Calu3 (cell line): Measurements from ENCODE around the gene MAP3K14. TPM values are rescaled to one million over a fixed set of nuclear protein-coding genes. Genes with fewer than 3 reads are reported as not detected.
A peak's percentile ranks its signal among the peaks of the same experiment; 100 is the strongest.

Source experiments
- BruUV-seq: library from RNA; stranded (reverse); fragments of 400-500 nt; replicated peaks from 2 replicates; lab custom pipeline; 2021; lab: Mats Ljungman, UMichigan
- CTCF ChIA-PET: fragments of 300-600 bp; sonication (Branson Sonifier 250); formaldehyde crosslinking; loops from one replicate; lab custom pipeline; 2022; ENCODE audit warnings: antibody characterized with exemption; lab: Charles Lee
- DNase-seq: peaks from one replicate; pipeline ENCODE4 v3.0.0; 2022
- H3K27ac Mint-ChIP-seq: one replicate; pipeline ENCODE4 v1.8.0; 2022; ENCODE audit warnings: mixed read lengths; ENCODE audit not compliant: unreplicated experiment
- H3K27me3 Mint-ChIP-seq: one replicate; pipeline ENCODE4 v1.8.0; 2022; ENCODE audit warnings: mixed read lengths; ENCODE audit not compliant: unreplicated experiment
- H3K36me3 Mint-ChIP-seq: one replicate; pipeline ENCODE4 v1.8.0; 2022; ENCODE audit warnings: mild to moderate bottlenecking, moderate library complexity, mixed read lengths; ENCODE audit not compliant: insufficient read depth, unreplicated experiment
- H3K4me1 Mint-ChIP-seq: one replicate; pipeline ENCODE4 v1.8.0; 2022; ENCODE audit warnings: mild to moderate bottlenecking, low read depth, mixed read lengths; ENCODE audit not compliant: unreplicated experiment
- H3K4me3 Mint-ChIP-seq: one replicate; pipeline ENCODE4 v1.8.0; 2022; ENCODE audit warnings: mild to moderate bottlenecking, low read depth, moderate library complexity, mixed read lengths; ENCODE audit not compliant: unreplicated experiment
- H3K9me3 Mint-ChIP-seq: one replicate; pipeline ENCODE4 v1.8.0; 2022; ENCODE audit warnings: low read depth, mixed read lengths; ENCODE audit not compliant: unreplicated experiment
- intact Hi-C: fragments of 100-400 bp; cut with micrococcal nuclease; formaldehyde crosslinking; loops from one replicate; pipeline ENCODE4 v1.10.0; 2022; ENCODE audit not compliant: unreplicated experiment
- total RNA-seq: library from RNA; stranded (reverse); gene quantifications from 2 replicates; pipeline ENCODE4 v1.2.3, GENCODE V29; 2022
- TF ChIP-seq, protein P1 (sequence below): fragments of 200-600 bp; IDR thresholded peaks from one replicate; pipeline ENCODE4 v1.8.0; 2022; ENCODE audit warnings: antibody characterized with exemption; ENCODE audit not compliant: unreplicated experiment

Gene MAP3K14
- total RNA-seq, 1 experiment from 2014 or later, result 26.7 TPM

DNA sequence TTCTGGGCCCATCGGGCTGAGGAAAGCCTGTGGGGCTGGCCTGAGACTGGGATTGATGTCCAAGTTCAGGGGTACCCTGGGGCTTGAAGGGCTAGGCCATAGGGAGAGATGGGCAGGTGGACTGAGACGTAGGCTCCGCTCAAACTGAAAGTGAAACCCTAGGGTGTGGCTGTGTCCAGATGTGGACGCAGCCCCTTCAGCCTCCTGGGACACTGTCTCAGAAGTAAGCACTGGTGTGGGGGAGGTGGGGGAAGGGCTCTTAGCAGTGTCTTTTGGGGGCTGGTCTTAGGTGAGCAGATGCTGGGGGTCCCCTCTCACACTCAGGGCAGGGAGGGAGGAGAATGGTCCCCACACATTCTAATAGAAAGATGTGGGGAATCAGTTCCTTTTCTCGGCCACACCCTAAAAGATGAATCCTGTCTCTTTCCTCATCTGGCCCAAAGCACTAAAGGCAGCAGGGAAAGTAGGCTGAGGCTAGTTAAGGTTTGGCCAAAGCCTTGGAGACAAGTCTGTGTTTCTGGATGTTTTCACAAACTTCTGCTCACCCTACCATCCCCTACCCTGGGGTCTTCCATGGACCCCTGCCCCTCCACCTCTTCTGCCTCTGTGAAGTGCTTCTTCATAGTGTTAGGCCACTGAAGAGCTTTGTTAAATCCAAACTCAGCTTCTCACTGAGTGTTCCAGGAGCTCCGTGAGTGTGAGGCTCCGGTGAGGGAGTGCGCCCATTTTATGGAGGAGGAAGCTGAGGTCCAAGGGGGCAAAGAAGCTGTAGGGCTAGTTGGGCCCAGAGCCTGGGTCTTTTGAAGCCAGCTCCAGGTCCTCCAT lies 89.5 kb downstream of the MAP3K14 start:
- Mint-ChIP-seq H3K27ac (no peak overlapping the region), H3K4me1 (peaks cover 22% of the 10 kb centered on the region), H3K27me3 (peaks cover 23% of the 10 kb centered on the region), H3K9me3 (no peaks in the 10 kb centered on the region), H3K36me3 (peaks cover 17% of the 10 kb centered on the region), H3K4me3 (peak overlapping the region; percentile 22)
- no TSS peak for BruUV-seq
- intact Hi-C loops, result no loop called here
- DNase-seq, result no peak
- CTCF ChIA-PET, result interaction anchor here (1.2 to 6.4 kb wide), 2 partner anchors 8 to 20 kb away, joined by 3 to 66 read pairs; no protein-coding TSS in a partner anchor
- TF ChIP-seq, protein P1, sequence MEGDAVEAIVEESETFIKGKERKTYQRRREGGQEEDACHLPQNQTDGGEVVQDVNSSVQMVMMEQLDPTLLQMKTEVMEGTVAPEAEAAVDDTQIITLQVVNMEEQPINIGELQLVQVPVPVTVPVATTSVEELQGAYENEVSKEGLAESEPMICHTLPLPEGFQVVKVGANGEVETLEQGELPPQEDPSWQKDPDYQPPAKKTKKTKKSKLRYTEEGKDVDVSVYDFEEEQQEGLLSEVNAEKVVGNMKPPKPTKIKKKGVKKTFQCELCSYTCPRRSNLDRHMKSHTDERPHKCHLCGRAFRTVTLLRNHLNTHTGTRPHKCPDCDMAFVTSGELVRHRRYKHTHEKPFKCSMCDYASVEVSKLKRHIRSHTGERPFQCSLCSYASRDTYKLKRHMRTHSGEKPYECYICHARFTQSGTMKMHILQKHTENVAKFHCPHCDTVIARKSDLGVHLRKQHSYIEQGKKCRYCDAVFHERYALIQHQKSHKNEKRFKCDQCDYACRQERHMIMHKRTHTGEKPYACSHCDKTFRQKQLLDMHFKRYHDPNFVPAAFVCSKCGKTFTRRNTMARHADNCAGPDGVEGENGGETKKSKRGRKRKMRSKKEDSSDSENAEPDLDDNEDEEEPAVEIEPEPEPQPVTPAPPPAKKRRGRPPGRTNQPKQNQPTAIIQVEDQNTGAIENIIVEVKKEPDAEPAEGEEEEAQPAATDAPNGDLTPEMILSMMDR, result no peak

DNA sequence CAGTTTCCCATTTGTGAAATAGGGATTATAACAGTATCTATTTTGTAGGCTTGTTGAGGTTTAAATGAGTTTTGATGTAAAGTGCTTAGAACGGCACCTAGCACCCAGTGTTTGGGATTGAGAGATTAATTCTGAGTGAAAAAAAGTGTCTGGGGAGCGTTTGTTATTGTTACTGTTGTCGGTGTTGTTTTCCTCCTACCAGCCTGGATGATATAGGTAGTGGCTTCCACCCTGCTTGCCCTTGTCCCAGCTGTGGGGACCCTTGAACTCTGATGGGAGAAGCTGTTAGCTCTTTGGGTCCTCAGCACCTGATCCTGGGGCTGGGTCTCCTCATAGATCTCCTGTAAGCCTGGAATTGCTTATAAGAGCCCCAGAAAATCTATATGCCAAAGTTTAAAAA lies 90.2 kb downstream of the MAP3K14 start:
- no peak for DNase-seq
- TF ChIP-seq, protein P1, result no peak
- H3K27ac Mint-ChIP-seq, result no peak overlapping the region
- H3K9me3 Mint-ChIP-seq, result no peaks in the 10 kb centered on the region
- no TSS peak for BruUV-seq
- CTCF ChIA-PET, result no interaction called here
- H3K4me3 Mint-ChIP-seq, result peak overlapping the region; percentile 22
- H3K36me3 Mint-ChIP-seq, result peaks cover 21% of the 10 kb centered on the region
- peaks cover 22% of the 10 kb centered on the region for H3K4me1 Mint-ChIP-seq
- peaks cover 27% of the 10 kb centered on the region for H3K27me3 Mint-ChIP-seq
- intact Hi-C loops, result no loop called here

DNA sequence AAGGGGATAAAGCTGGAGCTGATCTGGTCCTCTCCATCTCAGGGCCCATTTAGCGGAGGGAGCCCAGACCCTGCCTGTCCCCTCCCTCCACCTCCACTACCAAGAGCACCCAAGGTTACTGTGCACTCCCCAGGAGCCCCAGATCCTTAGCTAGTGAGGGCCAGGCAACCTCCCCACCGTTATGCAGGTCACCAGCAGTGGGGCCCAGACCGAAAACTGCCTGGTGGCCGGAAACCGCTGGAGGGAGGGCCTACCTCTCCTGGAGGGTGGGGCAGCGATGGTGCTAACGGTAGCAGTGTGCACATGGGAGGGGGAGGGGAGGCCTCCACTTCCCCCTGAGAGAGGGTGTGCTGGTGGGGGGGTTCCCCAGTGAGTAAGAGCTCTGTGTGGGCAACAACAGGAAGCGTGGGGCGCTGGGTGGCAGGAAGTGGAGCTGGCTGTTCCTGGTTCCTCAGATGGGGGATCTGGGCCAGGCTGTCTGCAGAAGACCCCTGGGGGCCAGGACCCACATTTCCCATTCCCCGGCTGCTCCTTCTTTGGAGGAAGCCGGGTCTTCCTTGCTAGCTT lies 90.8 kb downstream of the MAP3K14 start:
- CTCF ChIA-PET, result interaction anchor here (1.1 kb wide), 1 partner anchor 77 kb away, joined by 3 read pairs; no protein-coding TSS in a partner anchor
- Mint-ChIP-seq H3K4me3 (no peak overlapping the region), H3K27ac (no peak overlapping the region), H3K9me3 (no peaks in the 10 kb centered on the region), H3K27me3 (peaks cover 28% of the 10 kb centered on the region), H3K4me1 (peaks cover 22% of the 10 kb centered on the region), H3K36me3 (peaks cover 18% of the 10 kb centered on the region)
- no TSS peak for BruUV-seq
- TF ChIP-seq, protein P1, result no peak
- intact Hi-C loops, result no loop called here
- no peak for DNase-seq

DNA sequence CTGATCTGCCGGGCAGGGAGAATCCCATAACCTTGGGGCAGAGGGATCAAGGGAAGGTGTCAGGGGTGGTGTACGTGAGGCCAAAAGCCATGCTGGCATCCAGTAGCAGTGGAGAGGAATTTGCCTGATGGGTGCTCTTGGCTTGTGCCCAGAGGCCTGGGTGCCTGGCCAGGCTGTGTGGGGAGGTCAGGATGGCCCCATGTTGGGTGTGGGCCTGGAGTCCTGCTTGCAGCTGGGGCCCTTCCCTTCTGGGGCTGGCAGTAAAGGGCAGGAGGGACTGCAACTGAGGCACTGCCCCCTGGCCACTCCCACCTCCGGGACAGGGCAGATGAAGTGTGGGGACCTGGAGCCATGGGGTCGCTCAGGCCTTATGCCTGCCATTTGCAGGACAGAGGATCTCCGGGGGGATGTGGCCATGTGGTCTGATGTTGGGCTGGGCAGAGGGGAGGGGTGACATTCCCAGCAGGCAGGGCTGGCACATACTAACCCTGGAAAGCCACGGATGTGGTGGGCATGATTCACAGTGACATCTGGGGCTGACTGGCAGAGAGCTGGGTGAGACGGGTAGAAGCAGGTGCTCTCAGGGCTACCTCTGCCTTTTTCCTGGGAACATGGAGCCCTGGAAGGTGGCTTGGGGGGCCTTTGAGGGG lies 91.6 kb downstream of the MAP3K14 start:
- H3K27me3 Mint-ChIP-seq, result peaks cover 37% of the 10 kb centered on the region
- BruUV-seq, result no TSS peak
- CTCF ChIA-PET, result interaction anchor here (1.1 kb wide), 1 partner anchor 76 kb away, joined by 3 read pairs; no protein-coding TSS in a partner anchor
- peaks cover 22% of the 10 kb centered on the region for H3K4me1 Mint-ChIP-seq
- no peak for DNase-seq
- intact Hi-C loops, result no loop called here
- peaks cover 16% of the 10 kb centered on the region for H3K36me3 Mint-ChIP-seq
- no peak overlapping the region for H3K27ac Mint-ChIP-seq
- H3K9me3 Mint-ChIP-seq, result no peaks in the 10 kb centered on the region
- no peak overlapping the region for H3K4me3 Mint-ChIP-seq
- TF ChIP-seq, protein P1, result no peak
